IgD-negative memory B cell (primary cell): Measurements from ENCODE around the gene SLC24A4. TPM values are rescaled to one million over a fixed set of nuclear protein-coding genes. Genes with fewer than 3 reads are reported as not detected.
A peak's percentile ranks its signal among the peaks of the same experiment; 100 is the strongest.

Source experiments
- H3K27ac Mint-ChIP-seq, 3 donors: one replicate each; pipeline ENCODE4 v1.8.0; 2020 to 2022; ENCODE audit warnings: mild to moderate bottlenecking in 3 of 3, mixed read lengths in 3 of 3, moderate library complexity in 1 of 3
- H3K27me3 Mint-ChIP-seq: one replicate; pipeline ENCODE4 v1.8.0; 2021; ENCODE audit warnings: mixed read lengths
- H3K36me3 Mint-ChIP-seq: one replicate; pipeline ENCODE4 v1.8.0; 2020; ENCODE audit warnings: mild to moderate bottlenecking, mixed read lengths
- H3K4me1 Mint-ChIP-seq, 3 donors: one replicate each; pipeline ENCODE4 v1.8.0; 2020 to 2022; ENCODE audit warnings: mixed read lengths in 3 of 3, mild to moderate bottlenecking in 1 of 3
- H3K4me3 Mint-ChIP-seq, 4 donors: one replicate each; pipeline ENCODE4 v1.8.0; 2020 to 2022; ENCODE audit warnings: mild to moderate bottlenecking in 4 of 4, mixed read lengths in 4 of 4, moderate library complexity in 3 of 4
- H3K9me3 Mint-ChIP-seq, 3 donors: one replicate each; pipeline ENCODE4 v1.8.0; 2020 to 2021; ENCODE audit warnings: mixed read lengths in 3 of 3, mild to moderate bottlenecking in 1 of 3
- polyA plus RNA-seq: library from polyadenylated mRNA; unstranded; fragments of 300-500 nt; fragmentation: Illumina TruSeq; gene quantifications from one replicate; pipeline ENCODE4 v1.2.3, GENCODE V29; 2021

Gene SLC24A4
- polyA plus RNA-seq, 1 donor from 2014 or later = not detected

- Mint-ChIP-seq H3K4me1 (peaks cover 10 to 19% (median 14%) of the 10 kb centered on the region in 3 donors), H3K27ac (no peak overlapping the region), H3K36me3 (no peaks in the 10 kb centered on the region), H3K27me3 (no peaks in the 10 kb centered on the region), H3K4me3 (no peak overlapping the region), H3K9me3 (no peaks in the 10 kb centered on the region)
Observed at GRCh38 chr14:92542766-92543554, 220.0 kb downstream of the SLC24A4 start.

GRCh38 chr14:92544051-92544720 is 221.2 kb downstream of the SLC24A4 start:
- no peak overlapping the region for H3K4me3 Mint-ChIP-seq
- H3K36me3 Mint-ChIP-seq = no peaks in the 10 kb centered on the region
- peaks cover 0 to 9% (median 3%) of the 10 kb centered on the region in 3 donors for H3K4me1 Mint-ChIP-seq
- H3K9me3 Mint-ChIP-seq = peaks cover 0 to 1% (median 0%) of the 10 kb centered on the region in 3 donors
- H3K27me3 Mint-ChIP-seq = peaks cover 3% of the 10 kb centered on the region
- H3K27ac Mint-ChIP-seq = peak overlapping the region in 2 of 3 donors; percentile 24 to 75

- H3K9me3 Mint-ChIP-seq = peaks cover 0 to 1% (median 0%) of the 10 kb centered on the region in 3 donors
- no peak overlapping the region for H3K4me3 Mint-ChIP-seq
- H3K36me3 Mint-ChIP-seq = peaks cover 1% of the 10 kb centered on the region
- peaks cover 5% of the 10 kb centered on the region for H3K27me3 Mint-ChIP-seq
- peaks cover 5 to 9% (median 8%) of the 10 kb centered on the region in 3 donors for H3K4me1 Mint-ChIP-seq
- no peak overlapping the region for H3K27ac Mint-ChIP-seq
Observed at GRCh38 chr14:92546347-92547053, 223.5 kb downstream of the SLC24A4 start.

GRCh38 chr14:92549105-92549858 is 226.3 kb downstream of the SLC24A4 start:
- Mint-ChIP-seq H3K27me3 (peaks cover 19% of the 10 kb centered on the region), H3K36me3 (peaks cover 1% of the 10 kb centered on the region), H3K27ac (no peak overlapping the region), H3K4me1 (peaks cover 14 to 19% (median 17%) of the 10 kb centered on the region in 3 donors), H3K9me3 (peaks cover 0 to 1% (median 0%) of the 10 kb centered on the region in 3 donors), H3K4me3 (no peak overlapping the region)

GRCh38 chr14:92549859-92550230 is 226.9 kb downstream of the SLC24A4 start:
- Mint-ChIP-seq H3K27ac (no peak overlapping the region), H3K4me3 (peak overlapping the region in 1 of 4 donors; percentile 29), H3K4me1 (peaks cover 14 to 19% (median 18%) of the 10 kb centered on the region in 3 donors), H3K27me3 (peaks cover 19% of the 10 kb centered on the region), H3K9me3 (peaks cover 0 to 1% (median 0%) of the 10 kb centered on the region in 3 donors), H3K36me3 (peaks cover 1% of the 10 kb centered on the region)

Other genes starting within 250 kb of the SLC24A4 start
- 22.7 TPM for gene ATXN3, start 216.6 kb upstream of the SLC24A4 start, polyA plus RNA-seq
- gene NDUFB1, start 201.5 kb upstream of the SLC24A4 start, polyA plus RNA-seq = 279 TPM
- gene CPSF2, start 201.2 kb upstream of the SLC24A4 start, polyA plus RNA-seq = 27.7 TPM
- 29.4 TPM for gene RIN3, start 190.6 kb downstream of the SLC24A4 start, polyA plus RNA-seq